Measurements from ENCODE around the gene BIRC3. TPM values are rescaled to one million over a fixed set of nuclear protein-coding genes. Genes with fewer than 3 reads are reported as not detected.
"Not testable (repeated sequence)": the region's sequence is repeated elsewhere in the genome, so short reads cannot be mapped to it uniquely, and the experiment has no call there.

BIRC3 gene
- polyA plus RNA-seq, 1 donor = 1.7 TPM

GRCh38 chr11:102296757-102297156 lies 20.5 kb upstream of the BIRC3 start:
- not testable (repeated sequence) for DNase-seq

- DNase-seq = not testable (repeated sequence)
Observed at GRCh38 chr11:102300837-102301236, 16.4 kb upstream of the BIRC3 start.

DNA sequence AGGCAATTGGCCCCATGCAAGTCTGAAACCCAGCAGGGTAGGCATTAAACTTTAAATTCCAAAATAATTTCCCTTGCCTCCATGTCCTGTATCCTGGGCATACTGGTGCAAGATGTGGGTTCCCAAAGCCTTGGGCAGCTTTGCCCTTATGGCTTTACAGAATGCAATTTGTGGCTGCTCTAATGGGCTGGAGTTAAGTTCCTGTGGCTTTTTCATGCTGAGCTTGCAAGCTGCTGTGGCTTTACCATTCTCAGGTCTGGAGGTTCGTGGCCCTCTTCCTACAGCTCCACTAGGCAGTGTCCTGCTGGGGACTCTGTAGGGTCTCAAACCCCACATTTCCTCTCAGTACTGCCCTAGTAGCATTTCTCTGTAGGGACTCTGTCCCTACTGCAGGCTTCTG lies 15.0 kb upstream of the BIRC3 start:
- no peak for DNase-seq

DNA sequence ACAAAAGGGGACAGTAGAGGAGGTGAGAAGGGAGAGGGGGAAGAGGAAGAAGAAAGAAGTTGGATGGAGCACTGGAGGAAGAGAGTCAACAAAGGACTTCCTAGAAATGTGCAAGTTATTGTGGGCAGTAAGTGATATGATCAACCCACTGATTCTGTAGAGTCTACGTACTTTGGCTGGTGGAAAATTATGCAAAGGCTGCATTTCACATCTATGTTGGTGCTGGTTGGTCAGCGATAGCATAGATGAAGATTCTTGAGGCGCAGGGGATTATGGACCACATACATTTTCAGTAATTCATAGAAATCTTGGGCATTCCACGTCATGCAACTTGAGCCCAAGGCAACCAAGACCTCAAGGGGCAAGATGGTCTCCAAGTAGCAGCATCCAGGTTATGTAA lies 12.6 kb upstream of the BIRC3 start:
- no peak for DNase-seq

DNA sequence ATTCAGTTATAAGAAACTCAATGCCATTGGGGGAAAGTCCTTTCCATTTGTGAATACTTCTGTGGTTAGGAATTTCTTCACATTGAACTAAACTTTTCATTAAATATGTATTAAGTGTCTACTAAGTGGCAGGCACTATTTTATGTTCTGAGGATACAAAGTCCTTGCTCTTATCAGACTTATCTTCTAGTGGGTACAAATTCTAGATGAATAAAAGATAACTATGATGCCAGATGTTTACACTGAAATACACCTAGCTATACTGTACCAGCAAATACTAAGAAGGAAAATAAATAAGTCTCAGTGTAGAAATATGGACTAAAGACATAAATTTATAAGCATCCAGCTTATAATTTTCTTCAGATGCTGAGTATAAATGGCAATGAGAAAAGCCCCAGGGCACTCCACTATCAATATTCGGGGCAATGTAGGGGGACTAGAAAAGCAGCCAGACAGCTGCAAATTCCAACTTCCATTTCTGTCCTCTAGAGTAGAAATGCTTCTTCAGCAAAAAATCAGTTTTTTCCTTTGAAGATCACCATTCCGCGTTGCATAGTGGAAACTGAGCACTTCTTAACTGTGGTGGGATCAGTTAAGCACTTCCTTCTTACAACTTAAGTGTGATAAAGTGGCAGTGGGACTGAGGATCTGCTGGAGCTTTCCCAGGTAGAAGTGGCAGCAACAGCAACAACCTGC lies 11.8 kb upstream of the BIRC3 start:
- DNase-seq = no peak

GRCh38 chr11:102306048-102306597 lies 11.2 kb upstream of the BIRC3 start:
- no peak for DNase-seq

GRCh38 chr11:102306817-102307726 lies 10.2 kb upstream of the BIRC3 start:
- DNase-seq = no peak

DNA sequence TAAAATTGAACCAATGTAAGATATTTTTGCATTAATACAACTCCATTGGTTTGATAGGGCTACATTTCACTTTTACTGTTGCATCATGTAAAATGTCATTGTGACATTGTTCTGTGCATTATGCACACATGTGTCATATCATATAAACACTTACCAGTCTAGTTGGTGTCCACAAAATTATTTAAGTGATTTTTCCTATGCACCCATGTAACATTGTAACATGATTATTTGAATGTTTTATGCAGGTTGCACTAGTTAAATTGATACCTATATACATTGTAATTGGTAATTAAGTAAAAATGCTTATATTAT lies 9.6 kb upstream of the BIRC3 start:
- no peak for DNase-seq

DNA sequence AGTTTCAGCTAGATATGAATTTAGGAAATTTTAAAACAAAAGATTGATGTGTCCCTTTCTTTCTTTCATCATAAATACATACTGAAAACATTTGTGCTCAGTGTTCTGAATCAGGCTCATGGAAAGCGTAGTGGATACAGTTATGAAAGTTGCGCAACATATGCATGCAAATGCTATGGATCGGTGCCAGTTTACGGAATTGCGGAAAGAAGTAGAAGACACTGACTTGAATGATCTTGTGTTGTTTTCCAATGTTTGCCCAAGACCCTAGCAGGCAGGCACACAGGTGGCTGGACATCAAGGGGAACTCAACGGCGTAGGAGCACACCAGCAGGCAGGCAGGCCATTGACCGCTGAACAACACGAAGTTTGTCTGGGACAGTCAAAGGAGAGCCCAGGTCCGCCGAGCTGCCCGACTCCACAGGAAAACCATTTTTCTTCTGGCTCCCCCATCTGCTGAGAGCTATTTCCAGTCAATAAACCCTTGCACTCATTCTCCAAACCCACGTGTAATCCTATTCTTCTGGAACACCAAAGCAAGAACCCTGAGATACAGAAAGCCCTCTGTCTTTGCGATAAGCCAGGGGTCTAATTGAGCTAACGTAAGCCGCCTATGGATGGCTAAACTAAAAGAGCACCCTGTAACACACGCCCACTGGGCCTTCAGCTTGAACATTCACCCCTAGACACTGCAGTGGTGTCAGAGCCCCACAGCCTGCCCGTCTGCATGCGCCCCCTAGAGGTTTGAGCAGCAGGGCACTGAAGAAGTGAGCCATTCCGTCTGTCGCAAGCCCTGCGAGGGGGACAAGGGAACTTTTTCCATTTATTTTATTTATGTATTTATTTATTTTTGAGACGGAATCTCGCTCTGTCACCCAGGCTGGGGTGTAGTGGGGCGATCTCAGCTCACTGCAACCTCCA lies 7.4 kb upstream of the BIRC3 start:
- DNase-seq = no peak

GRCh38 chr11:102312667-102313066 lies 4.6 kb upstream of the BIRC3 start:
- DNase-seq = no peak

- DNase-seq = no peak
Observed at GRCh38 chr11:102313238-102313940, 3.9 kb upstream of the BIRC3 start.

DNA sequence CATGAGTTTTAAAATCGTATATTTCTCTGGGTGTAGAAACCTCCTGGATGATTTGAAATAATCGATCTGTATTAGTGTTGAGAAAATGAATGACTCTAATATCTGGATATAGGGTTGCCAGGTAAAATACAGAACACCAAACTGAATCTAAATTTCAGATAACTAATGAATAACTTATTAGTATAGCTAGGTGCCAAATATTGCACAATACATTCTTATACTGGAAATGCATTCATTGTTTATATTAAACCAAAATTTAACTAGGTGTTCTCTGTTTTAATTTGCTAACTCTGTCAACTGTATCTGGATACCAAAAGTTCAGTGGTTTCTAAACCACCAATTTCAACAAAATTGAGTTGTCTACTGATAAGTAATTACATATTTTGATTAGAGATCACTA lies 2.5 kb upstream of the BIRC3 start:
- DNase-seq = no peak

- DNase-seq = no peak
Observed at GRCh38 chr11:102316346-102316904, 859 bp upstream of the BIRC3 start.

DNA sequence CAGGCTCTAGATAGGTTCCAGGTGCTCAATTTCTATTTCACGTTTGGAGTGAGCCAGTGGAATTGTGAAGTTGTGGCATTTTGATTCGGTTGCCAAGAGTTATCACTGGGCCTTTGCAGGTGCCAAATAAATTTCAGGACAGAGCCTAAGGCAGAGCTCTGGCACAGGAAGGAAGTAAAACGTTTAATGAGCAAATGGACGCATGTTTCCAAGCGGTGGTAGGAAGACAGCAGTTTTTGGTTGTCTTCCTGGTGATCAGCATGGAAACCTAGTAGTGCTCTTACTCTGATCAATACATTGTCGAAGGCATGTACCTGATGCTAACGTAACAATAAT lies 452 bp downstream of the BIRC3 start:
- DNase-seq = no peak

GRCh38 chr11:102318469-102318868 lies 1.2 kb downstream of the BIRC3 start:
- DNase-seq = no peak

DNA sequence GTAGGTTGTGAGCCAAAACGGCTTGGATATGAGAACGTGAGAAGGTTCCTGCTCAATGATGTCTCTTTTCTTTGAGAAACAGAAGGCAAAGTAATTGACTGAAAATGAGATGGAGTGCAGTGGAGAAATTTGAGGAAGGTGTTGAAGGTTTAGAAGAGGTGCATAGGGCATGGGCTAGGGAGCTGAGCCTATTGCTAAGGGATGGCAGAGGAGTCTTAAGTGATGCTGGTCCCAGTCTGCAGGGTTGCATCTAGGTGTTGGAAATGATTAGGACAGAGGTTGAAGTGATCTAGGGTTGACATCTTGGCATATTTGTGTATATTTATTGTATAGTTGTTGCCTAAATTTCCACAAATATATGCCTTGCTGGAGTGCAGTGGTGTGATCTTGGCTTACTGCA lies 2.3 kb downstream of the BIRC3 start:
- DNase-seq = no peak

DNA sequence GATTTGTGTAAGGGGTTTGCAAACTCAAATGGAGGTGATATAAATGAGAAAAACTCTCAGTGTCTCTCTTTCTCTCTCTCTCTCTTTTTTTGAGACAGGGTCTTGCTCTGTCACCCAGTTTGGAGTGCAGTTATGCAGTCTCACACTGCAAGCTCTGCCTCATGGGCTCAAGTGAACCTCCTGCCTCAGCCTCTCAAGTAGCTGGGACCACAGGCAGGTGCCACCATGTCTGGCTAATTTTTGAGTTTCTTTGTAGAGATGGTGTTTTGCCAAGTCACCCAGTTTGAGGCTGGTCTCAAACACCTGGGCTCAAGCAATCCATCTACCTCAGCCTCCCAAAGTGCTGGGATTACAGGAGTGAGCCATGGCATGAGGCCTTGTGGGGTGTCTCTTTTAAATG lies 2.9 kb downstream of the BIRC3 start:
- DNase-seq = no peak

DNA sequence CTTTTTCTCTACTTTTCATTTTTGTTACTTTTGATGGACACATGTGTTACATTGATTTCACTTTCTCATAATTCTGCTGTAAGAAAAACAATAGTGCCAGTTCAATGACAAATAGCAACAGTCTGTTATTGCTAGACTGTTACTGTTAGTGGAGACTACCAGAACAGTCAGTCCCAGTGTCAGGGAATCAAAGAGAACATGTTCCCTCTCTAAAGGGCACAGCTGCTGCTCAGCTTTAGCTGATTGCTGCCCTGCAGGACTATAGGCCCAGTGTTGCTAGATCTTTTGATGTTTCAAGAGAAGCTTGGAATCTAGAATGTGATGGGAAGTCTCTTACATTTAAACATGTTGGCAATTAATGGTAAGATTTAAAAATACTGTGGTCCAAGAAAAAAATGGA lies 3.4 kb downstream of the BIRC3 start:
- no peak for DNase-seq

- DNase-seq = no peak
Observed at GRCh38 chr11:102322560-102322959, 5.3 kb downstream of the BIRC3 start.

DNA sequence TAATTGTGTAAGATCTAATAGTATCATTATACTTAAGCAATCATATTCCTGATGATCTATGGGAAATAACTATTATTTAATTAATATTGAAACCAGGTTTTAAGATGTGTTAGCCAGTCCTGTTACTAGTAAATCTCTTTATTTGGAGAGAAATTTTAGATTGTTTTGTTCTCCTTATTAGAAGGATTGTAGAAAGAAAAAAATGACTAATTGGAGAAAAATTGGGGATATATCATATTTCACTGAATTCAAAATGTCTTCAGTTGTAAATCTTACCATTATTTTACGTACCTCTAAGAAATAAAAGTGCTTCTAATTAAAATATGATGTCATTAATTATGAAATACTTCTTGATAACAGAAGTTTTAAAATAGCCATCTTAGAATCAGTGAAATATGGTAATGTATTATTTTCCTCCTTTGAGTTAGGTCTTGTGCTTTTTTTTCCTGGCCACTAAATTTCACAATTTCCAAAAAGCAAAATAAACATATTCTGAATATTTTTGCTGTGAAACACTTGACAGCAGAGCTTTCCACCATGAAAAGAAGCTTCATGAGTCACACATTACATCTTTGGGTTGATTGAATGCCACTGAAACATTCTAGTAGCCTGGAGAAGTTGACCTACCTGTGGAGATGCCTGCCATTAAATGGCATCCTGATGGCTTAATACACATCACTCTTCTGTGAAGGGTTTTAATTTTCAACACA lies 6.4 kb downstream of the BIRC3 start:
- DNase-seq = no peak

DNA sequence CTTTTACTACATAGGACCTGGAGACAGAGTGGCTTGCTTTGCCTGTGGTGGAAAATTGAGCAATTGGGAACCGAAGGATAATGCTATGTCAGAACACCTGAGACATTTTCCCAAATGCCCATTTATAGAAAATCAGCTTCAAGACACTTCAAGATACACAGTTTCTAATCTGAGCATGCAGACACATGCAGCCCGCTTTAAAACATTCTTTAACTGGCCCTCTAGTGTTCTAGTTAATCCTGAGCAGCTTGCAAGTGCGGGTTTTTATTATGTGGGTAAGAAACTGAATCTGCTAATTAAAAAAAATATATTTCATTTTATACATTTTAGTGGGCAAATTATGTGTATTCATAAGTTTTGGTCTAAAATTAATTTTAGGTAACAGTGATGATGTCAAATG lies 7.8 kb downstream of the BIRC3 start:
- no peak for DNase-seq
